Erythroblast (primary cell): ENCODE measurements around the gene HCRTR2.

Experiments
- GATA1 ChIP-seq: IDR thresholded peaks from 2 replicates; pipeline ENCODE4 v1.6.1; 2011; ENCODE audit warnings: low read depth, mild to moderate bottlenecking, control low read depth, low read length, moderate library complexity
- POLR2A ChIP-seq: IDR thresholded peaks from 2 replicates; pipeline ENCODE4 v1.6.1; 2011; ENCODE audit warnings: mild to moderate bottlenecking, low read length

DNA sequence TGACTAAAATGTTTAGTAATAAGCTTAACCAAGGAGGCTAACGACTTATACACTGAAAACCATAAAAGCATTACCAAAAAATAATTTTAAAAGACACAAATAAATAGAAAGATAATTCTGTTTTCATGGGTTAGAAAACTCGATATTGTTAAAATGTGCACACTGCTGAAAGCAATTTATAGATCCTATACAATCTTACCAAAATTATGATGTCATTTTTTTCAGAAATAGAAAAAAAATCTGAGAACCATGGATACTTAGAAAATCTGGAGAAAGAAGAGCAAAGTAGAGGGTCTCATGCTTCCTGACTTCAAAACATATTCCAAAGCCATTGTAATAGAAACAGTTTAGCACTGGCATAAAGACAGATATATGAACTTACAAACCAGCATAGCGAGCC, 46.6 kb downstream of the HCRTR2 start:
- TF ChIP-seq POLR2A = no peak
- no peak for TF ChIP-seq GATA1
